ENCODE results near the gene TOR1AIP2.
"Not testable (repeated sequence)": the region's sequence is repeated elsewhere in the genome, so short reads cannot be mapped to it uniquely, and the experiment has no call there.

TOR1AIP2 gene

DNA sequence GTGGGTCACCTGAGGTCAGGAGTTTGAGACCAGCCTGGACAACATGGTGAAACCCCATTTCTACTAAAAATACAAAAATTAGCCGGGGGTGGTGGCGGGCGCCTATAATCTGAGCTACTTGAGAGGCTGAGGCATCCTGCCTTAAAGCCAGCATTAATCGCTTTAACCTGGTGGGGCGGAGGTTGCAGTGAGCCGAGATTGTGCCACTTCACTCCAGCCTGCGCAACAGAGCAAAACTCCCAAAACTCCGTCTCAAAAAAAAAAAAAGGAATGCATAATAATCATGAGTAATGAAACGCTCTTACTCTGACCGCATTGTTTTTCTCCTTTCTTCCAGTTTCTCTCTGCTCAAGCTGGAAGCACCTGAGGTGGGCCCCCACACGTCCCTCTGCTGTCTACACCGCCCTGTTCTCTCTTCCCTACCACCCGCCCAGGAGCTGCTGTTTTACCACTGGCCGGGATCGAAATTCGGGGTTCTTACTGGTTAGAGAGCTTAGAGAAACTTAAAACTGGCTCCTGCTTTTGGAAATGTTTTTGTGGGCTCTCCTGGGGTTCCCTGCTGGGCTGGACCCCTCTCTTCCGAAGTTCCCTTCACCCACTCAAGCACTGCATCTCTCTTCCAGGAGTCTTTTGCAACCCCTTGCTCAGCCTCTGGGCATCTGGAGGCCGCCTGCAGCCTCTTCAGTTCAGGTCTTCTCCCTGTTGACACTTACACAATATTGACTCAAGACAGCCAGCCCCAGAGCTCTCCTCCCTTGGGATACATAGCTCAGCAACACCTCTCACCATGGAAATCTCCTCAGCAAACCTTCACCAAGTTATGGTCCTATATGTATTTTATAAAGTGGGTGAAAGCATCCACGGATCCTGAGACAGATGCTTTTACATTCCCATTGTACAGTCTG lies 72.1 kb downstream of the TOR1AIP2 start:
- ATAC-seq: no peak

- not testable (repeated sequence) for ATAC-seq
Observed at GRCh38 chr1:179804417-179804816, 73.2 kb downstream of the TOR1AIP2 start.

DNA sequence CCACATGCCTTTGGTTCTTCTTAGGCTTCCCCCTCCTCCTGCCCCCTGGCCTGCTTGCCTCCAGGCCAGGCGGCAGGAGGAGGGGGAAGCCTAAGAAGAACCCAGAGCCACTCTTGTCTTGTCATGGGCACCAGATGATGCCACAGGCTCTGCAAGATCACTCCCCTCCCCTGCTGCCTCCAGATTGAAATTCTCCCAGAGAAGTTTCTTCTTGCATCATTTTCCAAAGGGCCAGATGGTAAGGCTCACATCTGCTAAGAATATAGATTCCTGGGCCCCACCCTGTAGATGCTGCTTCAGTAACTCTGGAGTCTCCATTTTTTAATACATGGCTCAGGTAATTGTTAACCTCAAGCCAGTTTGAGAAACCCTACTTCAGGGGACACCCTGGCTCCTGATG lies 73.7 kb downstream of the TOR1AIP2 start:
- ATAC-seq: no peak

- no peak for ATAC-seq
Observed at GRCh38 chr1:179803104-179803503, 74.5 kb downstream of the TOR1AIP2 start.

GRCh38 chr1:179800481-179800880 lies 77.1 kb downstream of the TOR1AIP2 start:
- ATAC-seq: no peak

GRCh38 chr1:179798864-179799516 lies 78.6 kb downstream of the TOR1AIP2 start:
- ATAC-seq: no peak

- ATAC-seq: no peak
Observed at GRCh38 chr1:179798213-179798863, 79.3 kb downstream of the TOR1AIP2 start.

DNA sequence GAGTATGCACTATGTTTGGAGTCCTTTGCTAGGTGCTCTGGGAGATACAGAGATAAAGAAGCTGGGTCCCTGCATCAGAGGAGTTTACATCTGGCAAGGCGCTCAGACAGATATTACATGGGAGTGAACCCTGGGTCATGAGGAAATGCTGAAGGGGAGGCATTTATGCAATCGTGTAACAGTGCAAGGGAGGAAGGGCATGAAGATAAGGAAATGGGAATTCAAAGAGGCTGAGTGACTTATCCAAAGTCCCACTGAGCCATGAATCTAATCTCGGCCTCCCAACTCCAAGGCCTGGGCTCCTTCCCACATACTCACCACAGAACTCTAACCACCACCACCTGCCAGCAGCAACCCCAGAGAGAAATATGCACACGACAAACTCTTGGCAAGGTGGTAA lies 82.9 kb downstream of the TOR1AIP2 start:
- ATAC-seq: no peak

DNA sequence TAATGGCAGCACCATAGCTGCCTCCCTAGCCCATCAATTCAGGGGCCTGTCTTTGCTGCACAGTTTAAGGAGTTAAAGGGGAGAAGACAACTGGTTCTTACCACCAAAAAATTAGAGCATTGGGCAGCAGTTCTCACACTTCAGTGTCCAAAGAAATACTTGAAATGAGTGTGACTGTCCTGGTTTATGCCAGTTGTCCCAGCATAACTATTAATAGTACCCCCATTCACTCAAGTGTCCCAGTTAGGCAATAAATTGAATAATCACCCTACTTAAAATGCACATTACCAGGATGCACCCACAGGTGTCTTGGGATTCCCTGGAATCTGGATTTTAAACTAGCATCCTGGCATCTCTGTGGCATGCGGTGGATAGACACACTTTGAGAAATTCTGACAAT lies 83.5 kb downstream of the TOR1AIP2 start:
- no peak for ATAC-seq

DNA sequence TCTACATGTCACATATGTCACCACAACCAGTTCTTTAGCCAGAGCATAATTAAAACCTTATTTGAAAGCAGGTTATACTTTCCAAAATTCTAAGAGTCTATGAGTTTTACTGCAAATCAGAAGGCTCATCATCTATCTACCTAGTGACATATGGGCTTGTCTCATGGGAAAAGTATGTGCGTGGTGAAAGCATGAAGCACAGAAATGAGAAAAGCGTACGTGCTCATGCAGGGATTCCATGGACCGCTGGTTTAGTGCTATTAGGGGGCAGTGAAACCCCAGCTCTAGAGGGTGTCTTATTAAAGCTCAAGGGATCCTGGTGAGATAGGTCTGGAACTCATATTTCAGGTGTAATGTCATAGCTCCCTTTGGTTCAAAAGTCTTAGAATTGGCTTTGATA lies 84.3 kb downstream of the TOR1AIP2 start:
- ATAC-seq: no peak
